ENCODE data around the gene TRAF2.
"Not testable (repeated sequence)": the region's sequence is repeated elsewhere in the genome, so short reads cannot be mapped to it uniquely, and the experiment has no call there.

TRAF2 gene

GRCh38 chr9:136885950-136886578 lies at the start of gene TRAF2:
TSS of gene TRAF2 (plus strand) at chr9:136886516. CDS start at chr9:136898741, 12,225 bp downstream.
- DNase-seq: peak; percentile 98

GRCh38 chr9:136837146-136837855 lies 49.0 kb upstream of the TRAF2 start:
- DNase-seq: no peak

GRCh38 chr9:136837856-136838277 lies 48.4 kb upstream of the TRAF2 start:
- DNase-seq: not testable (repeated sequence)

- DNase-seq: no peak
These were observed 47.7 kb upstream of the TRAF2 start for GRCh38 chr9:136838314-136839228.

- no peak for DNase-seq
These were observed 46.8 kb upstream of the TRAF2 start for GRCh38 chr9:136839229-136840139.

- DNase-seq: no peak
These were observed 46.0 kb upstream of the TRAF2 start for GRCh38 chr9:136840140-136840876.

GRCh38 chr9:136840877-136841645 lies 45.3 kb upstream of the TRAF2 start:
- DNase-seq: no peak

GRCh38 chr9:136841646-136842379 lies 44.5 kb upstream of the TRAF2 start:
- not testable (repeated sequence) for DNase-seq

GRCh38 chr9:136842380-136842948 lies 43.9 kb upstream of the TRAF2 start, which contains the start of gene AJM1:
TSS of gene AJM1 (plus strand) at chr9:136842478. CDS start at chr9:136844415, 1,937 bp downstream.
- peak; percentile 87 for DNase-seq

GRCh38 chr9:136843159-136843800 lies 43.0 kb upstream of the TRAF2 start:
- DNase-seq: not testable (repeated sequence)

GRCh38 chr9:136843801-136844740 lies 42.2 kb upstream of the TRAF2 start:
- peak; percentile 70 for DNase-seq

- no peak for DNase-seq
These were observed 41.4 kb upstream of the TRAF2 start for GRCh38 chr9:136844761-136845464.

GRCh38 chr9:136845465-136846260 lies 40.7 kb upstream of the TRAF2 start:
- no peak for DNase-seq

- DNase-seq: no peak
These were observed 39.8 kb upstream of the TRAF2 start for GRCh38 chr9:136846376-136847087.

- DNase-seq: no peak
These were observed 39.1 kb upstream of the TRAF2 start for GRCh38 chr9:136847088-136847825.
